ENCODE results near the gene CES4A. TPM values are rescaled to one million over a fixed set of nuclear protein-coding genes. Genes with fewer than 3 reads are reported as not detected.

Gene CES4A
- total RNA-seq, 1 donor from 2014 or later, result 10.2 TPM

GRCh38 chr16:67055712-67056487, 67.5 kb downstream of the CES4A start:
- Mint-ChIP-seq H3K4me3 (no peak overlapping the region), H3K36me3 (ENCODE audit: low read depth) (peaks cover 33% of the 10 kb centered on the region), H3K4me1 (peaks cover 29% of the 10 kb centered on the region), H3K27me3 (no peaks in the 10 kb centered on the region), H3K27ac (no peak overlapping the region), H3K9me3 (no peaks in the 10 kb centered on the region)
- intact Hi-C loops (cut with micrococcal nuclease), result loop anchor here (1.0 kb wide), 1 partner anchor 16 kb away; no protein-coding TSS in a partner anchor
- POLR2A ChIA-PET, result no interaction called here
- TF ChIP-seq, protein P1, sequence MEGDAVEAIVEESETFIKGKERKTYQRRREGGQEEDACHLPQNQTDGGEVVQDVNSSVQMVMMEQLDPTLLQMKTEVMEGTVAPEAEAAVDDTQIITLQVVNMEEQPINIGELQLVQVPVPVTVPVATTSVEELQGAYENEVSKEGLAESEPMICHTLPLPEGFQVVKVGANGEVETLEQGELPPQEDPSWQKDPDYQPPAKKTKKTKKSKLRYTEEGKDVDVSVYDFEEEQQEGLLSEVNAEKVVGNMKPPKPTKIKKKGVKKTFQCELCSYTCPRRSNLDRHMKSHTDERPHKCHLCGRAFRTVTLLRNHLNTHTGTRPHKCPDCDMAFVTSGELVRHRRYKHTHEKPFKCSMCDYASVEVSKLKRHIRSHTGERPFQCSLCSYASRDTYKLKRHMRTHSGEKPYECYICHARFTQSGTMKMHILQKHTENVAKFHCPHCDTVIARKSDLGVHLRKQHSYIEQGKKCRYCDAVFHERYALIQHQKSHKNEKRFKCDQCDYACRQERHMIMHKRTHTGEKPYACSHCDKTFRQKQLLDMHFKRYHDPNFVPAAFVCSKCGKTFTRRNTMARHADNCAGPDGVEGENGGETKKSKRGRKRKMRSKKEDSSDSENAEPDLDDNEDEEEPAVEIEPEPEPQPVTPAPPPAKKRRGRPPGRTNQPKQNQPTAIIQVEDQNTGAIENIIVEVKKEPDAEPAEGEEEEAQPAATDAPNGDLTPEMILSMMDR (IDR thresholded peaks at IDR 0.05), result no peak
- no peak for DNase-seq
- ATAC-seq (ENCODE audit: low read depth), result no peak
- CTCF ChIA-PET, result no interaction called here

Other genes starting within 250 kb of the CES4A start
- 64.3 and 84.4 TPM in 2 replicates for gene DYNC1LI2, start 237.0 kb upstream of the CES4A start, total RNA-seq
- 0.27 TPM in 1 of 2 replicates, not detected in the other for gene TERB1, start 187.0 kb upstream of the CES4A start, total RNA-seq
- gene NAE1, start 157.6 kb upstream of the CES4A start, total RNA-seq, result 53.7 and 54.1 TPM in 2 replicates
- gene CA7, start 144.2 kb upstream of the CES4A start, total RNA-seq, result not detected in 2 replicates
- gene PDP2, start 108.1 kb upstream of the CES4A start, total RNA-seq, result 13.0 and 13.2 TPM in 2 replicates
- not detected in 2 replicates for gene CDH16, start 69.7 kb upstream of the CES4A start, total RNA-seq
- gene RRAD, start 63.1 kb upstream of the CES4A start, total RNA-seq, result 0.15 TPM in 1 of 2 replicates, not detected in the other
- 65.8 and 66.2 TPM in 2 replicates for gene CIAO2B, start 54.2 kb upstream of the CES4A start, total RNA-seq
- 31.9 and 34.7 TPM in 2 replicates for gene CES2, start 53.1 kb upstream of the CES4A start, total RNA-seq
- gene CES3, start 27.3 kb upstream of the CES4A start, total RNA-seq, result 0.29 and 0.61 TPM in 2 replicates
- gene CBFB, start 40.6 kb downstream of the CES4A start, total RNA-seq, result 66.6 and 67.3 TPM in 2 replicates
- 13.8 and 16.9 TPM in 2 replicates for gene PHAF1, start 121.4 kb downstream of the CES4A start, total RNA-seq
- 0.64 and 0.93 TPM in 2 replicates for gene B3GNT9, start 162.4 kb downstream of the CES4A start, total RNA-seq
- 31.5 and 37.3 TPM in 2 replicates for gene TRADD, start 171.3 kb downstream of the CES4A start, total RNA-seq
- 5.6 and 6.5 TPM in 2 replicates for gene FBXL8, start 171.4 kb downstream of the CES4A start, total RNA-seq
- gene HSF4, start 176.2 kb downstream of the CES4A start, total RNA-seq, result 5.9 and 7.3 TPM in 2 replicates
- 0.64 and 0.91 TPM in 2 replicates for gene NOL3, start 181.9 kb downstream of the CES4A start, total RNA-seq
- 10.6 and 18.7 TPM in 2 replicates for gene MATCAP1, start 195.4 kb downstream of the CES4A start, total RNA-seq
- not detected in 2 replicates for gene EXOC3L1, start 201.5 kb downstream of the CES4A start, total RNA-seq
- gene E2F4, start 203.6 kb downstream of the CES4A start, total RNA-seq, result 117 and 128 TPM in 2 replicates
- gene ELMO3, start 210.5 kb downstream of the CES4A start, total RNA-seq, result 6.8 and 6.9 TPM in 2 replicates
- 37.1 and 41.3 TPM in 2 replicates for gene TMEM208, start 238.5 kb downstream of the CES4A start, total RNA-seq